H9 (cell line): ENCODE results near the gene ZIC4. TPM values are rescaled to one million over a fixed set of nuclear protein-coding genes. Genes with fewer than 3 reads are reported as not detected.

Experiments
- DNase-seq: peaks from one replicate; pipeline ENCODE4 v3.0.0-alpha.2; 2017
- H2AFZ ChIP-seq: one replicate; pipeline ENCODE4 v1.6.1; 2013; ENCODE audit warnings: mild to moderate bottlenecking, low read length, control low read depth, moderate library complexity
- H2AK5ac ChIP-seq: 2 replicates; pipeline ENCODE4 v1.6.1; 2013; ENCODE audit warnings: low read length, control low read depth, mixed read lengths; ENCODE audit not compliant: insufficient read length
- H2BK120ac ChIP-seq: one replicate; pipeline ENCODE4 v1.6.1; 2013; ENCODE audit warnings: low read depth, mild to moderate bottlenecking, low read length, control low read depth, inconsistent platforms; ENCODE audit not compliant: poor library complexity, severe bottlenecking
- H2BK12ac ChIP-seq: 2 replicates; pipeline ENCODE4 v1.6.1; 2013; ENCODE audit warnings: low read length, control low read depth, mixed read lengths, low read depth; ENCODE audit not compliant: insufficient read length
- H2BK15ac ChIP-seq: 2 replicates; pipeline ENCODE4 v1.6.1; 2013; ENCODE audit warnings: low read depth, low read length, control low read depth
- H2BK20ac ChIP-seq: one replicate; pipeline ENCODE4 v1.6.1; 2013; ENCODE audit warnings: low read depth, mild to moderate bottlenecking, low read length, control low read depth, inconsistent platforms; ENCODE audit not compliant: poor library complexity, severe bottlenecking
- H2BK5ac ChIP-seq: 2 replicates; pipeline ENCODE4 v1.6.1; 2013; ENCODE audit warnings: low read length, control low read depth, mixed read lengths; ENCODE audit not compliant: insufficient read length
- H3K14ac ChIP-seq: 2 replicates; pipeline ENCODE4 v1.6.1; 2013; ENCODE audit warnings: low read length, control low read depth; ENCODE audit not compliant: insufficient read depth
- H3K18ac ChIP-seq: 2 replicates; pipeline ENCODE4 v1.6.1; 2013; ENCODE audit warnings: low read depth, mild to moderate bottlenecking, mixed read lengths, low read length, control low read depth; ENCODE audit not compliant: insufficient read length
- H3K23ac ChIP-seq: 2 replicates; pipeline ENCODE4 v1.6.1; 2013; ENCODE audit warnings: low read length, control low read depth, mixed read lengths, low read depth; ENCODE audit not compliant: insufficient read length
- H3K23me2 ChIP-seq: 2 replicates; pipeline ENCODE4 v1.6.1; 2013; ENCODE audit warnings: low read depth, mild to moderate bottlenecking, mixed read lengths, low read length, control low read depth; ENCODE audit not compliant: insufficient read length, poor library complexity, severe bottlenecking
- H3K27ac ChIP-seq: 2 replicates; pipeline ENCODE4 v1.5.1; 2013; ENCODE audit warnings: low read length, control low read depth, mixed read lengths, low read depth; ENCODE audit not compliant: insufficient read length
- H3K27me3 ChIP-seq: 2 replicates; pipeline ENCODE4 v1.6.1; 2013; ENCODE audit warnings: low read length, control low read depth, inconsistent platforms; ENCODE audit not compliant: insufficient read depth
- H3K4ac ChIP-seq: 2 replicates; pipeline ENCODE4 v1.6.1; 2013; ENCODE audit warnings: low read depth, mild to moderate bottlenecking, control low read depth, inconsistent platforms, low read length, moderate library complexity
- H3K4me1 ChIP-seq: 2 replicates; pipeline ENCODE4 v1.6.1; 2013; ENCODE audit warnings: low read length, control low read depth, inconsistent platforms; ENCODE audit not compliant: insufficient read depth
- H3K4me2 ChIP-seq: 2 replicates; pipeline ENCODE4 v1.6.1; 2013; ENCODE audit warnings: low read length, control low read depth, mixed read lengths; ENCODE audit not compliant: insufficient read length, insufficient read depth
- H3K56ac ChIP-seq: 2 replicates; pipeline ENCODE4 v1.6.1; 2013; ENCODE audit warnings: low read depth, mild to moderate bottlenecking, mixed read lengths, low read length, control low read depth; ENCODE audit not compliant: insufficient read length
- H3K79me1 ChIP-seq: 2 replicates; pipeline ENCODE4 v1.6.1; 2013; ENCODE audit warnings: low read depth, mild to moderate bottlenecking, moderate library complexity, low read length, control low read depth, inconsistent platforms; ENCODE audit not compliant: insufficient read depth, poor library complexity, severe bottlenecking
- H3K79me2 ChIP-seq: 2 replicates; pipeline ENCODE4 v1.6.1; 2013; ENCODE audit warnings: low read length, control low read depth, inconsistent platforms; ENCODE audit not compliant: insufficient read depth
- H3K9ac ChIP-seq: 2 replicates; pipeline ENCODE4 v1.6.1; 2013; ENCODE audit warnings: low read length, control low read depth, mixed read lengths; ENCODE audit not compliant: insufficient read length; ENCODE audit errors: extremely low read depth
- H3K9me3 ChIP-seq: one replicate; pipeline ENCODE4 v1.6.1; 2013; ENCODE audit warnings: low read depth, low read length, inconsistent platforms; ENCODE audit not compliant: control insufficient read depth
- H3T11ph ChIP-seq: one replicate; pipeline ENCODE4 v1.6.1; 2013; ENCODE audit warnings: mild to moderate bottlenecking, low read length, control low read depth, inconsistent platforms
- H4K20me1 ChIP-seq: one replicate; pipeline ENCODE4 v1.6.1; 2013; ENCODE audit not compliant: control insufficient read depth, insufficient read length, insufficient read depth
- H4K5ac ChIP-seq: 2 replicates; pipeline ENCODE4 v1.6.1; 2013; ENCODE audit warnings: low read depth, mild to moderate bottlenecking, mixed read lengths, low read length, control low read depth; ENCODE audit not compliant: insufficient read length
- H4K8ac ChIP-seq: replicated peaks from 2 replicates; pipeline ENCODE4 v1.6.1; 2013; ENCODE audit warnings: low read length, control low read depth, mixed read lengths, low read depth; ENCODE audit not compliant: insufficient read length
- H4K91ac ChIP-seq: 2 replicates; pipeline ENCODE4 v1.6.1; 2013; ENCODE audit warnings: low read depth, mild to moderate bottlenecking, moderate library complexity, mixed read lengths, low read length, control low read depth; ENCODE audit not compliant: insufficient read length
- H3K27ac Mint-ChIP-seq, 3 experiments: 2 replicates in 2 of 3; 3 replicates in 1 of 3; pipeline ENCODE4 v1.8.0; 2020 to 2021; ENCODE audit warnings: mixed read lengths in 3 of 3, mild to moderate bottlenecking in 1 of 3, moderate library complexity in 1 of 3
- H3K27me3 Mint-ChIP-seq: 2 replicates; pipeline ENCODE4 v1.8.0; 2021; ENCODE audit warnings: low read depth, mild to moderate bottlenecking, moderate library complexity, mixed read lengths
- H3K36me3 Mint-ChIP-seq, 3 experiments: 2 replicates in 2 of 3; 3 replicates in 1 of 3; pipeline ENCODE4 v1.8.0; 2020 to 2021; ENCODE audit warnings: low read depth in 3 of 3, mixed read lengths in 3 of 3; ENCODE audit not compliant: insufficient read depth in 1 of 3
- H3K4me1 Mint-ChIP-seq, 2 experiments: 2 replicates each; pipeline ENCODE4 v1.8.0; 2020; ENCODE audit warnings: mixed read lengths in 2 of 2
- H3K4me3 Mint-ChIP-seq, 2 experiments: 2 replicates in 1 of 2; 3 replicates in 1 of 2; pipeline ENCODE4 v1.8.0; 2020 to 2021; ENCODE audit warnings: mild to moderate bottlenecking in 2 of 2, mixed read lengths in 2 of 2, moderate library complexity in 1 of 2
- H3K9me3 Mint-ChIP-seq, 2 experiments: 2 replicates in 1 of 2; 3 replicates in 1 of 2; pipeline ENCODE4 v1.8.0; 2020; ENCODE audit warnings: mild to moderate bottlenecking in 2 of 2, mixed read lengths in 2 of 2, moderate library complexity in 1 of 2
- WGBS: extraction: QIAGEN DNeasy Blood & Tissue Kit; methylation state at CpG from one replicate; pipeline ENCODE4 v1.1.7; 2013; ENCODE audit warnings: missing lambda C conversion rate, low lambda C conversion rate, mixed read lengths; ENCODE audit not compliant: insufficient read length; ENCODE audit errors: extremely low coverage; 5-methylcytosine and 5-hydroxymethylcytosine counted together
- total RNA-seq: library from RNA; stranded (reverse); gene quantifications from 2 replicates; pipeline ENCODE4 v1.2.1, GENCODE V29; 2021
- TF ChIP-seq, protein P1 (sequence below): fragments of 200-600 bp; sonication (generic); conservative IDR thresholded peaks from 3 replicates; pipeline ENCODE4 v1.8.0; 2021; ENCODE audit warnings: antibody characterized with exemption, mild to moderate bottlenecking

ZIC4 gene
- total RNA-seq, 1 experiment from 2014 or later = not detected

DNA sequence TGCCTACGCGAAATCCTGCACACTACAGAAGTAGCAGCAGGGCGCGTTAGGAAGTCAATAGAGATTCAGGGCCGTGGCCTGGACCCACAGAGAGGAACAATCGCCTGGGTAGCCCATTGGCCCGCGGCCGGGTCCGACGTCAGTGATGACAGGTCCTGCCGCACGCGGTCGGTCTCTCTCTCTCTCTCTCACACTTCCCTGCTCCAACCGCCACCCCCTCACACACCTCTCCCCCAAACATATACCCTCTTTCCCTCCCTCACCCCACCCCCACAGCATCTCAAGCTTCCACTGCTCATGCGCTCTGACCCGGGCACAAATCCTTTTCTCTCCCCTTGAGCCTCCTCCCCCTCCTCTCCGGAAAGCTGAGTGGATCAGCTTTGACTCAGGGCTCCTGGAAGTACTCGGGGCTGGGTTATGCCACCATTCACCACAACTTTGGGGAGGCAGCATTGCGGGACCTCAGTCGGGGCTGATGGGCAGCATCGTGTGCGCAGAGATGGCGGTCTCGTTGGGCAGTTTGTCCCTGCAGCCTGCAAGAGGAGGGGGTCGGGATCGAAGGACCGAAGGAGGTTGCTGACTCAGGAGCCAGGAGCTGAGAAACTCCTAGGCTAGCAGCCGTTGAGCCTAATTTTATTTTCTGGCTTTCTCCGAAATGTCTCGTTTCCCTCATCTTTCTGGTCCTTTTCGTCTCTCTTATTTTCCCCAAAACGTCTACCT, 9.0 kb downstream of the ZIC4 start:
- Histone ChIP-seq H3K14ac (peak overlapping the region; percentile 59; the same call in 1 of the 2 replicates), H4K91ac (no peak overlapping the region), H3K4me1 (peaks cover 11% of the 10 kb centered on the region), H3K27ac (no peak overlapping the region), H3K23ac (no peak overlapping the region), H2BK12ac (no peak overlapping the region), H3K79me1 (no peaks in the 10 kb centered on the region), H3K23me2 (peaks cover 24% of the 10 kb centered on the region), H3K9ac (peak overlapping the region; percentile 11), H2BK5ac (no peak overlapping the region), H2BK15ac (no peak overlapping the region), H3K56ac (no peak overlapping the region), H4K20me1 (no peaks in the 10 kb centered on the region), H2AK5ac (no peak overlapping the region), H4K5ac (no peak overlapping the region), H3K27me3 (peaks cover 59% of the 10 kb centered on the region), H4K8ac (no peak overlapping the region), H3K18ac (peak overlapping the region; percentile 49), H3T11ph (no peak overlapping the region), H3K4ac (no peak overlapping the region), H2AFZ (no peak overlapping the region), H2BK20ac (no peak overlapping the region), H3K9me3 (no peaks in the 10 kb centered on the region), H3K79me2 (no peaks in the 10 kb centered on the region), H3K4me2 (peak overlapping the region; percentile 88), H2BK120ac (no peak overlapping the region)
- no peaks in the 10 kb centered on the region; a peak in 2 of 7 replicates for H3K36me3 Mint-ChIP-seq
- no CpG with 5 or more reads among the region's 34 CpGs for WGBS
- H3K4me1 Mint-ChIP-seq = peaks cover 44 to 74% of the 10 kb centered on the region in 2 experiments
- H3K4me3 Mint-ChIP-seq = peak overlapping the region; percentile 51 to 85
- peak; percentile 89 for DNase-seq
- H3K27me3 Mint-ChIP-seq = peaks cover 100% of the 10 kb centered on the region
- peaks cover 3 to 11% of the 10 kb centered on the region in 2 experiments; a peak in 2 of 5 replicates for H3K9me3 Mint-ChIP-seq
- H3K27ac Mint-ChIP-seq = peak overlapping the region in 2 of 3 experiments; percentile 54 to 74; a peak in 3 of 7 replicates
- TF ChIP-seq, protein P1, sequence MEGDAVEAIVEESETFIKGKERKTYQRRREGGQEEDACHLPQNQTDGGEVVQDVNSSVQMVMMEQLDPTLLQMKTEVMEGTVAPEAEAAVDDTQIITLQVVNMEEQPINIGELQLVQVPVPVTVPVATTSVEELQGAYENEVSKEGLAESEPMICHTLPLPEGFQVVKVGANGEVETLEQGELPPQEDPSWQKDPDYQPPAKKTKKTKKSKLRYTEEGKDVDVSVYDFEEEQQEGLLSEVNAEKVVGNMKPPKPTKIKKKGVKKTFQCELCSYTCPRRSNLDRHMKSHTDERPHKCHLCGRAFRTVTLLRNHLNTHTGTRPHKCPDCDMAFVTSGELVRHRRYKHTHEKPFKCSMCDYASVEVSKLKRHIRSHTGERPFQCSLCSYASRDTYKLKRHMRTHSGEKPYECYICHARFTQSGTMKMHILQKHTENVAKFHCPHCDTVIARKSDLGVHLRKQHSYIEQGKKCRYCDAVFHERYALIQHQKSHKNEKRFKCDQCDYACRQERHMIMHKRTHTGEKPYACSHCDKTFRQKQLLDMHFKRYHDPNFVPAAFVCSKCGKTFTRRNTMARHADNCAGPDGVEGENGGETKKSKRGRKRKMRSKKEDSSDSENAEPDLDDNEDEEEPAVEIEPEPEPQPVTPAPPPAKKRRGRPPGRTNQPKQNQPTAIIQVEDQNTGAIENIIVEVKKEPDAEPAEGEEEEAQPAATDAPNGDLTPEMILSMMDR = peak; percentile 38; the same call in 2 of the 3 replicates
